ENCODE measurements around the gene CSMD2.

Gene CSMD2

GRCh38 chr1:34153246-34153645, 11.8 kb downstream of the CSMD2 start:
- no peak for DNase-seq

- no peak for DNase-seq
Measured at GRCh38 chr1:34149501-34149900, 15.5 kb downstream of the CSMD2 start.

GRCh38 chr1:34147301-34147700, 17.7 kb downstream of the CSMD2 start:
- no peak for DNase-seq

- DNase-seq = no peak
Measured at GRCh38 chr1:34144766-34145165, 20.3 kb downstream of the CSMD2 start.

- DNase-seq = no peak
Measured at GRCh38 chr1:34143975-34144374, 21.1 kb downstream of the CSMD2 start.

GRCh38 chr1:34140011-34140676, 24.9 kb downstream of the CSMD2 start:
- no peak for DNase-seq

GRCh38 chr1:34137411-34137810, 27.6 kb downstream of the CSMD2 start:
- DNase-seq = no peak

GRCh38 chr1:34132161-34132420, 32.9 kb downstream of the CSMD2 start:
- DNase-seq = no peak

GRCh38 chr1:34131396-34132160, 33.5 kb downstream of the CSMD2 start:
- no peak for DNase-seq

GRCh38 chr1:34130306-34130705, 34.7 kb downstream of the CSMD2 start:
- DNase-seq = no peak

- no peak for DNase-seq
Measured at GRCh38 chr1:34129630-34130029, 35.4 kb downstream of the CSMD2 start.

GRCh38 chr1:34128186-34128889, 36.7 kb downstream of the CSMD2 start:
- DNase-seq = no peak

GRCh38 chr1:34127006-34128000, 37.7 kb downstream of the CSMD2 start:
- no peak for DNase-seq

GRCh38 chr1:34126486-34126885, 38.5 kb downstream of the CSMD2 start:
- DNase-seq = no peak

GRCh38 chr1:34125721-34126380, 39.2 kb downstream of the CSMD2 start:
- DNase-seq = no peak

- no peak for DNase-seq
Measured at GRCh38 chr1:34122080-34122932, 42.7 kb downstream of the CSMD2 start.

GRCh38 chr1:34115233-34115632, 49.8 kb downstream of the CSMD2 start:
- DNase-seq = no peak

- DNase-seq = no peak
Measured at GRCh38 chr1:34113887-34114286, 51.1 kb downstream of the CSMD2 start.

GRCh38 chr1:34113362-34113761, 51.7 kb downstream of the CSMD2 start:
- DNase-seq = no peak

- no peak for DNase-seq
Measured at GRCh38 chr1:34108711-34109110, 56.3 kb downstream of the CSMD2 start.

GRCh38 chr1:34108269-34108668, 56.8 kb downstream of the CSMD2 start:
- no peak for DNase-seq

All from retina (tissue), 1 donor.